ENCODE measurements around the gene ADSS1. TPM values are rescaled to one million over a fixed set of nuclear protein-coding genes. Genes with fewer than 3 reads are reported as not detected.

ADSS1 gene
- total RNA-seq (2022) (1.6 and 3.2 TPM in 2 replicates), Bru-seq, nascent RNA (percentile 26 among the genes with signal in this experiment), BruChase-seq, experiment 1, labeled RNA remaining after a 2-hour chase (percentile 27 among the genes with signal in this experiment), BruChase-seq, experiment 2, labeled RNA remaining after a 6-hour chase (percentile 29 among the genes with signal in this experiment)
- long read RNA-seq: 0 reads

- peak; percentile 85 to 96 for TF ChIP-seq CTCF (IDR thresholded peaks at IDR 0.05; ENCODE audit: insufficient read depth in 1 of 2, low read depth in 1 of 2, low read length in 1 of 2, severe bottlenecking in 1 of 2, unreplicated experiment in 1 of 2)
- POLR2A ChIA-PET: no interaction called here
Observed at GRCh38 chr14:104723651-104724406, at the start of gene ADSS1. TSS of gene ADSS1 (plus strand) at chr14:104724229. CDS start at chr14:104724271, 42 bp downstream.

GRCh38 chr14:104675447-104675846, 48.6 kb upstream of the ADSS1 start:
- H3K27ac Mint-ChIP-seq (ENCODE audit: unreplicated experiment): no peak overlapping the region
- no peak for TF ChIP-seq CTCF (IDR thresholded peaks at IDR 0.05; ENCODE audit: insufficient read depth in 1 of 2, low read depth in 1 of 2, low read length in 1 of 2, severe bottlenecking in 1 of 2, unreplicated experiment in 1 of 2)
- H3K4me1 ChIP-seq: peaks cover 37% of the 10 kb centered on the region
- no peak for DNase-seq
- ChIA-PET POLR2A (no interaction called here), CTCF (interaction anchor here (1.0 kb wide), 1 partner anchor 10 kb away, joined by 3 read pairs; no protein-coding TSS in a partner anchor)
- no peaks in the 10 kb centered on the region for H3K36me3 ChIP-seq (ENCODE audit: control insufficient read depth, insufficient read depth, low read length)
- BruUV-seq (replicated peaks): no TSS peak
- H3K9me3 ChIP-seq: no peaks in the 10 kb centered on the region
- H3K9me3 Mint-ChIP-seq (ENCODE audit: unreplicated experiment): no peaks in the 10 kb centered on the region
- intact Hi-C loops (cut with micrococcal nuclease; ENCODE audit: unreplicated experiment): no loop called here
- H3K4me1 Mint-ChIP-seq (ENCODE audit: low read depth, unreplicated experiment): peaks cover 12% of the 10 kb centered on the region
- no peak overlapping the region for H3K4me3 Mint-ChIP-seq (ENCODE audit: unreplicated experiment)
- H3K4me3 ChIP-seq (ENCODE audit: low read depth, low read length): no peak overlapping the region
- no peaks in the 10 kb centered on the region for H3K27me3 ChIP-seq (replicated peaks; ENCODE audit: control insufficient read depth, insufficient read depth, low read length)
- no peaks in the 10 kb centered on the region for H3K36me3 Mint-ChIP-seq (ENCODE audit: insufficient read depth, unreplicated experiment)
- no peaks in the 10 kb centered on the region for H3K27me3 Mint-ChIP-seq (ENCODE audit: insufficient read depth, unreplicated experiment)

More at GRCh38 chr14:104723651-104724406, at the start of gene ADSS1:
- intact Hi-C loops (cut with micrococcal nuclease; ENCODE audit: unreplicated experiment): loop anchor here (1.0 kb wide), 1 partner anchor 25 kb away; no protein-coding TSS in a partner anchor
- Mint-ChIP-seq H3K9me3 (ENCODE audit: unreplicated experiment) (no peaks in the 10 kb centered on the region), H3K27me3 (ENCODE audit: insufficient read depth, unreplicated experiment) (peaks cover 3% of the 10 kb centered on the region), H3K36me3 (ENCODE audit: insufficient read depth, unreplicated experiment) (no peaks in the 10 kb centered on the region), H3K27ac (ENCODE audit: unreplicated experiment) (no peak within 1 kb of the TSS), H3K4me3 (ENCODE audit: unreplicated experiment) (peak within 1 kb of the TSS; percentile 54), H3K4me1 (ENCODE audit: low read depth, unreplicated experiment) (no peaks in the 10 kb centered on the region)
- H3K4me3 ChIP-seq (ENCODE audit: low read depth, low read length): peak within 1 kb of the TSS; percentile 75
- H3K4me1 ChIP-seq: peaks cover 12% of the 10 kb centered on the region
- no peaks in the 10 kb centered on the region for H3K36me3 ChIP-seq (ENCODE audit: control insufficient read depth, insufficient read depth, low read length)
- BruUV-seq (replicated peaks): no TSS peak
- H3K9me3 ChIP-seq: no peaks in the 10 kb centered on the region
- H3K27me3 ChIP-seq (replicated peaks; ENCODE audit: control insufficient read depth, insufficient read depth, low read length): no peaks in the 10 kb centered on the region
- CTCF ChIA-PET: interaction anchor here (1.2 to 1.6 kb wide), 2 partner anchors 29 to 46 kb away, joined by 3 to 5 read pairs; partner anchors contain the start of gene SIVA1
- peak; percentile 73 to 76 for DNase-seq

GRCh38 chr14:104676130-104676693, 47.8 kb upstream of the ADSS1 start:
- Histone ChIP-seq H3K27me3 (replicated peaks; ENCODE audit: control insufficient read depth, insufficient read depth, low read length) (no peaks in the 10 kb centered on the region), H3K36me3 (ENCODE audit: control insufficient read depth, insufficient read depth, low read length) (no peaks in the 10 kb centered on the region), H3K4me1 (peaks cover 45% of the 10 kb centered on the region), H3K9me3 (no peaks in the 10 kb centered on the region), H3K4me3 (ENCODE audit: low read depth, low read length) (no peak overlapping the region)
- DNase-seq: no peak
- Mint-ChIP-seq H3K27ac (ENCODE audit: unreplicated experiment) (peak overlapping the region; percentile 65), H3K4me3 (ENCODE audit: unreplicated experiment) (no peak overlapping the region), H3K36me3 (ENCODE audit: insufficient read depth, unreplicated experiment) (no peaks in the 10 kb centered on the region), H3K4me1 (ENCODE audit: low read depth, unreplicated experiment) (peaks cover 19% of the 10 kb centered on the region), H3K9me3 (ENCODE audit: unreplicated experiment) (no peaks in the 10 kb centered on the region), H3K27me3 (ENCODE audit: insufficient read depth, unreplicated experiment) (no peaks in the 10 kb centered on the region)
- intact Hi-C loops (cut with micrococcal nuclease; ENCODE audit: unreplicated experiment): no loop called here
- no TSS peak for BruUV-seq (replicated peaks)
- POLR2A ChIA-PET: no interaction called here
- CTCF ChIA-PET: no interaction called here
- TF ChIP-seq CTCF (IDR thresholded peaks at IDR 0.05; ENCODE audit: insufficient read depth in 1 of 2, low read depth in 1 of 2, low read length in 1 of 2, severe bottlenecking in 1 of 2, unreplicated experiment in 1 of 2): no peak
